BE2C (cell line): ENCODE measurements around the gene DCST1.

ENCODE experiments used
- DNase-seq: peaks from one replicate; pipeline ENCODE4 v3.0.0-alpha.2; 2020
- H3K27me3 ChIP-seq: fragments of 250-450 bp; sonication (Bioruptor Pico); 2 replicates; pipeline ENCODE4 v1.5.1; 2020; ENCODE audit warnings: mild to moderate bottlenecking
- H3K36me3 ChIP-seq: fragments of 250-450 bp; sonication (Bioruptor Pico); 2 replicates; pipeline ENCODE4 v1.5.1; 2020; ENCODE audit warnings: mild to moderate bottlenecking
- H3K4me1 ChIP-seq: fragments of 250-450 bp; sonication (Bioruptor Pico); 2 replicates; pipeline ENCODE4 v1.5.1; 2020
- H3K4me3 ChIP-seq: 2 replicates; pipeline ENCODE4 v1.5.1; 2011; ENCODE audit warnings: low read depth, low read length
- H3K9me3 ChIP-seq: fragments of 250-450 bp; sonication (Bioruptor Pico); 2 replicates; pipeline ENCODE4 v1.5.1; 2020
- CTCF ChIP-seq: IDR thresholded peaks from 2 replicates; pipeline ENCODE4 v1.5.1; 2012; ENCODE audit warnings: mild to moderate bottlenecking, low read depth, low read length

DCST1 gene

GRCh38 chr1:154990276-154990675 lies 43.3 kb upstream of the DCST1 start:
- no peak for TF ChIP-seq CTCF
- no peaks in the 10 kb centered on the region for H3K9me3 ChIP-seq
- no peaks in the 10 kb centered on the region for H3K4me1 ChIP-seq
- H3K36me3 ChIP-seq: peaks cover 54% of the 10 kb centered on the region
- no peak overlapping the region for H3K4me3 ChIP-seq
- no peaks in the 10 kb centered on the region for H3K27me3 ChIP-seq
- DNase-seq: no peak

- H3K36me3 ChIP-seq: peaks cover 34% of the 10 kb centered on the region
- no peaks in the 10 kb centered on the region for H3K4me1 ChIP-seq
- DNase-seq: peak; percentile 56
- peak; percentile 36 for TF ChIP-seq CTCF
- H3K27me3 ChIP-seq: no peaks in the 10 kb centered on the region
- H3K9me3 ChIP-seq: no peaks in the 10 kb centered on the region
- no peak overlapping the region for H3K4me3 ChIP-seq
Measured at GRCh38 chr1:154992721-154993571, 40.7 kb upstream of the DCST1 start.

GRCh38 chr1:154993572-154994268 lies 39.9 kb upstream of the DCST1 start, which contains the start of gene LENEP:
Gene LENEP, plus strand, starts transcription at chr1:154993586. Its CDS starts 22 bp downstream, at chr1:154993608.
- Histone ChIP-seq H3K9me3 (no peaks in the 10 kb centered on the region), H3K27me3 (no peaks in the 10 kb centered on the region), H3K36me3 (peaks cover 27% of the 10 kb centered on the region), H3K4me3 (no peak within 1 kb of the TSS), H3K4me1 (peaks cover under 1% of the 10 kb centered on the region; the same call in 1 of the 2 replicates)
- no peak for DNase-seq
- no peak for TF ChIP-seq CTCF

- no peak for TF ChIP-seq CTCF
- Histone ChIP-seq H3K4me1 (peaks cover 3% of the 10 kb centered on the region; the same call in 1 of the 2 replicates), H3K36me3 (peaks cover 22% of the 10 kb centered on the region), H3K4me3 (no peak overlapping the region), H3K9me3 (no peaks in the 10 kb centered on the region), H3K27me3 (no peaks in the 10 kb centered on the region)
- no peak for DNase-seq
Measured at GRCh38 chr1:154994269-154994587, 39.4 kb upstream of the DCST1 start.

GRCh38 chr1:154994591-154994990 lies 39.0 kb upstream of the DCST1 start:
- H3K4me3 ChIP-seq: no peak overlapping the region
- H3K9me3 ChIP-seq: no peaks in the 10 kb centered on the region
- peaks cover 3% of the 10 kb centered on the region; the same call in 1 of the 2 replicates for H3K4me1 ChIP-seq
- H3K27me3 ChIP-seq: no peaks in the 10 kb centered on the region
- no peak for DNase-seq
- peaks cover 18% of the 10 kb centered on the region for H3K36me3 ChIP-seq
- no peak for TF ChIP-seq CTCF
